HT1080 (cell line): ENCODE data around the gene ITGB3. TPM values are rescaled to one million over a fixed set of nuclear protein-coding genes. Genes with fewer than 3 reads are reported as not detected.

Experiments
- DNase-seq: peaks from one replicate; pipeline ENCODE4 v3.0.0-alpha.2; 2015; ENCODE audit warnings: low read depth
- total RNA-seq: library from RNA; depleted of rRNA; stranded (reverse); fragments of >200 nt; shearing (Covaris generic); gene quantifications from 2 replicates; pipeline ENCODE4 v1.2.3, GENCODE V29; 2014

Gene ITGB3
- total RNA-seq, 1 experiment from 2014 or later = 1.7 TPM

GRCh38 chr17:47295874-47296255 lies 42.2 kb downstream of the ITGB3 start:
- DNase-seq = no peak

GRCh38 chr17:47297661-47298400 lies 44.2 kb downstream of the ITGB3 start:
- DNase-seq = no peak

- no peak for DNase-seq
Measured at GRCh38 chr17:47298712-47299111, 45.1 kb downstream of the ITGB3 start.

GRCh38 chr17:47299239-47299910 lies 45.7 kb downstream of the ITGB3 start:
- DNase-seq = no peak

GRCh38 chr17:47300718-47301117 lies 47.1 kb downstream of the ITGB3 start:
- no peak for DNase-seq

GRCh38 chr17:47301161-47301560 lies 47.5 kb downstream of the ITGB3 start:
- no peak for DNase-seq

GRCh38 chr17:47301831-47302230 lies 48.2 kb downstream of the ITGB3 start:
- DNase-seq = no peak

- DNase-seq = no peak
Measured at GRCh38 chr17:47304186-47304585, 50.6 kb downstream of the ITGB3 start.

- DNase-seq = peak; percentile 95
Measured at GRCh38 chr17:47305302-47305923, 51.8 kb downstream of the ITGB3 start.

GRCh38 chr17:47310186-47310733 lies 56.6 kb downstream of the ITGB3 start:
- no peak for DNase-seq

GRCh38 chr17:47311420-47311819 lies 57.8 kb downstream of the ITGB3 start:
- DNase-seq = no peak

GRCh38 chr17:47315451-47316266 lies 62.0 kb downstream of the ITGB3 start:
- peak; percentile 78 for DNase-seq

GRCh38 chr17:47316311-47316710 lies 62.7 kb downstream of the ITGB3 start:
- DNase-seq = no peak

GRCh38 chr17:47317119-47317518 lies 63.5 kb downstream of the ITGB3 start:
- DNase-seq = no peak

GRCh38 chr17:47318197-47318918 lies 64.7 kb downstream of the ITGB3 start:
- no peak for DNase-seq

- no peak for DNase-seq
Measured at GRCh38 chr17:47320879-47321502, 67.4 kb downstream of the ITGB3 start.

- peak; percentile 66 for DNase-seq
Measured at GRCh38 chr17:47323382-47324223, 70.0 kb downstream of the ITGB3 start, which contains the start of gene EFCAB13. EFCAB13 (plus strand) TSS chr17:47323955; CDS start chr17:47328354, 4,399 bp downstream.

- DNase-seq = no peak
Measured at GRCh38 chr17:47324224-47325020, 70.8 kb downstream of the ITGB3 start.
